ENCODE results near the gene AJAP1. TPM values are rescaled to one million over a fixed set of nuclear protein-coding genes. Genes with fewer than 3 reads are reported as not detected.

The AJAP1 gene
- total RNA-seq, 1 experiment from 2014 or later: not detected

GRCh38 chr1:4694492-4694891 is 40.1 kb downstream of the AJAP1 start:
- no peaks in the 10 kb centered on the region for H3K36me3 ChIP-seq (ENCODE audit: control insufficient read depth in 1 of 2, insufficient read depth in 2 of 2, low read length in 2 of 2)
- H3K27ac ChIP-seq (ENCODE audit: low read depth, low read length): no peak overlapping the region
- H2AFZ ChIP-seq (ENCODE audit: low read depth, low read length, poor library complexity, severe bottlenecking): no peak overlapping the region
- intact Hi-C loops (cut with micrococcal nuclease): no loop called here
- POLR2A ChIA-PET: no interaction called here
- TF ChIP-seq CTCF (IDR thresholded peaks at IDR 0.05 in 2 of 3, conservative IDR thresholded peaks at IDR 0.05 in 1 of 3; ENCODE audit: borderline replicate concordance in 1 of 3, insufficient read depth in 1 of 3, low read depth in 2 of 3, low read length in 2 of 3) (0 out of 6 replicates have a peak, but pooled peaks of 2 of the 3 experiments have one; percentile 6 to 26), MAX (IDR thresholded peaks at IDR 0.05) (no peak)
- no peaks in the 10 kb centered on the region for H3K4me1 ChIP-seq (ENCODE audit: control insufficient read depth in 1 of 2, insufficient read depth in 2 of 2, low read length in 2 of 2)
- no peak overlapping the region for H3K4me2 ChIP-seq (ENCODE audit: low read length)
- H3K9me3 ChIP-seq (ENCODE audit: control insufficient read depth in 1 of 2, insufficient read depth in 1 of 2, low read depth in 1 of 2, low read length in 2 of 2): no peaks in the 10 kb centered on the region; a peak in 2 of 4 replicates
- RAD21 ChIA-PET (ENCODE audit: low non-redundant PET in 1 of 2, low total read pairs in 2 of 2, uncharacterized antibody in 2 of 2, unreplicated experiment in 2 of 2): no interaction called here
- H3K9ac ChIP-seq (ENCODE audit: low read length): no peak overlapping the region
- BruUV-seq (replicated peaks): no TSS peak
- H4K20me1 ChIP-seq (ENCODE audit: insufficient read depth): no peaks in the 10 kb centered on the region
- H3K4me3 ChIP-seq (replicated peaks in 1 of 2; ENCODE audit: low read depth in 1 of 2, low read length in 2 of 2): no peak overlapping the region
- H3K79me2 ChIP-seq (ENCODE audit: insufficient read depth, low read length): no peaks in the 10 kb centered on the region
- ATAC-seq: peak; percentile 59; the same call in 1 of the 2 replicates
- DNase-seq (ENCODE audit: low read depth, low spot score): no peak
- no peaks in the 10 kb centered on the region for H3K9me2 ChIP-seq (ENCODE audit: insufficient read depth)
- H3K27me3 ChIP-seq (ENCODE audit: insufficient read depth, low read length): no peaks in the 10 kb centered on the region
- CTCF ChIA-PET: no interaction called here

GRCh38 chr1:4695241-4695640 is 40.8 kb downstream of the AJAP1 start:
- H3K9me3 ChIP-seq (ENCODE audit: control insufficient read depth in 1 of 2, insufficient read depth in 1 of 2, low read depth in 1 of 2, low read length in 2 of 2): no peaks in the 10 kb centered on the region; a peak in 2 of 4 replicates
- ATAC-seq (no peak), DNase-seq (ENCODE audit: low read depth, low spot score) (no peak)
- no peaks in the 10 kb centered on the region for H3K9me2 ChIP-seq (ENCODE audit: insufficient read depth)
- no peaks in the 10 kb centered on the region for H3K79me2 ChIP-seq (ENCODE audit: insufficient read depth, low read length)
- RAD21 ChIA-PET (ENCODE audit: low non-redundant PET in 1 of 2, low total read pairs in 2 of 2, uncharacterized antibody in 2 of 2, unreplicated experiment in 2 of 2): no interaction called here
- H3K4me2 ChIP-seq (ENCODE audit: low read length): no peak overlapping the region
- no peaks in the 10 kb centered on the region for H3K4me1 ChIP-seq (ENCODE audit: control insufficient read depth in 1 of 2, insufficient read depth in 2 of 2, low read length in 2 of 2)
- H3K27ac ChIP-seq (ENCODE audit: low read depth, low read length): no peak overlapping the region
- H3K9ac ChIP-seq (ENCODE audit: low read length): no peak overlapping the region
- H3K27me3 ChIP-seq (ENCODE audit: insufficient read depth, low read length): no peaks in the 10 kb centered on the region
- no peaks in the 10 kb centered on the region for H3K36me3 ChIP-seq (ENCODE audit: control insufficient read depth in 1 of 2, insufficient read depth in 2 of 2, low read length in 2 of 2)
- POLR2A ChIA-PET: no interaction called here
- no peaks in the 10 kb centered on the region for H4K20me1 ChIP-seq (ENCODE audit: insufficient read depth)
- no peak overlapping the region for H2AFZ ChIP-seq (ENCODE audit: low read depth, low read length, poor library complexity, severe bottlenecking)
- BruUV-seq (replicated peaks): no TSS peak
- no peak overlapping the region for H3K4me3 ChIP-seq (replicated peaks in 1 of 2; ENCODE audit: low read depth in 1 of 2, low read length in 2 of 2)
- intact Hi-C loops (cut with micrococcal nuclease): no loop called here
- CTCF ChIA-PET: no interaction called here
- TF ChIP-seq CTCF (IDR thresholded peaks at IDR 0.05 in 2 of 3, conservative IDR thresholded peaks at IDR 0.05 in 1 of 3; ENCODE audit: borderline replicate concordance in 1 of 3, insufficient read depth in 1 of 3, low read depth in 2 of 3, low read length in 2 of 3) (no peak), YY1 (IDR thresholded peaks at IDR 0.05; ENCODE audit: extremely low read depth, insufficient replicate concordance, low read depth, low read length) (no peak), MAX (IDR thresholded peaks at IDR 0.05) (no peak), JUND (IDR thresholded peaks at IDR 0.05) (no peak), SIN3A (IDR thresholded peaks at IDR 0.05; ENCODE audit: low read depth) (no peak), REST (IDR thresholded peaks at IDR 0.05; ENCODE audit: low read depth) (no peak), ATF3 (IDR thresholded peaks at IDR 0.05) (no peak), SP1 (IDR thresholded peaks at IDR 0.05; ENCODE audit: low read depth) (no peak), CBX3 (IDR thresholded peaks at IDR 0.05; ENCODE audit: low read depth) (no peak), TCF7L2 (IDR thresholded peaks at IDR 0.05; ENCODE audit: borderline replicate concordance, extremely low read depth, insufficient read depth, insufficient read length) (no peak)

Measured in HCT116 (cell line).